Smooth muscle cell (in vitro differentiated cells): ENCODE results near the gene EPHA6. TPM values are rescaled to one million over a fixed set of nuclear protein-coding genes. Genes with fewer than 3 reads are reported as not detected.

Experiments used
- DNase-seq: peaks from one replicate; lab custom pipeline; 2025; ENCODE audit not compliant: unreplicated experiment; lab: John Stamatoyannopoulos, UW
- H2AFZ ChIP-seq: fragments of 200-600 bp; sonication (generic); 2 replicates; pipeline ENCODE4 v1.6.0; 2016; ENCODE audit warnings: antibody characterized with exemption, low read depth, mild to moderate bottlenecking
- H3F3A ChIP-seq: fragments of 200-600 bp; sonication (generic); 2 replicates; pipeline ENCODE4 v1.6.0; 2017; ENCODE audit warnings: antibody characterized with exemption, low read depth
- H3K27ac ChIP-seq: fragments of 200-600 bp; sonication (generic); 2 replicates; pipeline ENCODE4 v1.5.1; 2016; ENCODE audit warnings: low read depth, mild to moderate bottlenecking
- H3K27me3 ChIP-seq: fragments of 200-600 bp; sonication (generic); 2 replicates; pipeline ENCODE4 v1.6.1; 2016; ENCODE audit warnings: low read depth, mild to moderate bottlenecking
- H3K36me3 ChIP-seq: fragments of 200-600 bp; sonication (generic); 2 replicates; pipeline ENCODE4 v1.5.1; 2016; ENCODE audit warnings: low read depth
- H3K4me1 ChIP-seq: fragments of 200-600 bp; sonication (generic); 2 replicates; pipeline ENCODE4 v1.5.1; 2016; ENCODE audit warnings: low read depth
- H3K4me2 ChIP-seq: fragments of 200-600 bp; sonication (generic); 2 replicates; pipeline ENCODE4 v1.6.0; 2016; ENCODE audit warnings: mild to moderate bottlenecking
- H3K4me3 ChIP-seq: fragments of 200-600 bp; sonication (generic); 2 replicates; pipeline ENCODE4 v1.5.1; 2016; ENCODE audit warnings: mild to moderate bottlenecking
- H3K79me2 ChIP-seq: fragments of 200-600 bp; sonication (generic); 2 replicates; pipeline ENCODE4 v1.6.0; 2016; ENCODE audit warnings: low read depth, mild to moderate bottlenecking
- H3K9ac ChIP-seq: fragments of 200-600 bp; sonication (generic); 2 replicates; pipeline ENCODE4 v1.6.0; 2016; ENCODE audit warnings: low read depth
- H3K9me3 ChIP-seq: fragments of 200-600 bp; sonication (generic); replicated peaks from 2 replicates; pipeline ENCODE4 v1.5.1; 2016; ENCODE audit warnings: low read depth
- H4K20me1 ChIP-seq: fragments of 200-600 bp; sonication (generic); 2 replicates; pipeline ENCODE4 v1.6.0; 2016; ENCODE audit warnings: low read depth
- WGBS: methylation state at CpG from one replicate; pipeline ENCODE4 v1.1.7; 2016; ENCODE audit warnings: low lambda C conversion rate; 5-methylcytosine and 5-hydroxymethylcytosine counted together
- polyA plus RNA-seq: library from polyadenylated mRNA; unstranded; fragments of >200 nt; fragmentation: Nextera tagmentation; extraction: Ambion mirVana; gene quantifications from 2 replicates; pipeline ENCODE4 v1.2.1, GENCODE V29; 2016
- total RNA-seq: library from RNA; depleted of rRNA; stranded (reverse); fragments of >200 nt; gene quantifications from 2 replicates; pipeline ENCODE4 v1.2.3, GENCODE V29; 2014
- TF ChIP-seq, protein P1 (sequence below): fragments of 200-600 bp; sonication (generic); IDR thresholded peaks from 2 replicates; pipeline ENCODE4 v1.5.1; 2017; ENCODE audit warnings: borderline replicate concordance, mild to moderate bottlenecking, antibody characterized with exemption; ENCODE audit not compliant: insufficient read depth, poor library complexity, severe bottlenecking

EPHA6 gene
- total and polyA plus RNA-seq, 2 experiments from 2014 or later: 0.36 to 0.51 TPM

DNA sequence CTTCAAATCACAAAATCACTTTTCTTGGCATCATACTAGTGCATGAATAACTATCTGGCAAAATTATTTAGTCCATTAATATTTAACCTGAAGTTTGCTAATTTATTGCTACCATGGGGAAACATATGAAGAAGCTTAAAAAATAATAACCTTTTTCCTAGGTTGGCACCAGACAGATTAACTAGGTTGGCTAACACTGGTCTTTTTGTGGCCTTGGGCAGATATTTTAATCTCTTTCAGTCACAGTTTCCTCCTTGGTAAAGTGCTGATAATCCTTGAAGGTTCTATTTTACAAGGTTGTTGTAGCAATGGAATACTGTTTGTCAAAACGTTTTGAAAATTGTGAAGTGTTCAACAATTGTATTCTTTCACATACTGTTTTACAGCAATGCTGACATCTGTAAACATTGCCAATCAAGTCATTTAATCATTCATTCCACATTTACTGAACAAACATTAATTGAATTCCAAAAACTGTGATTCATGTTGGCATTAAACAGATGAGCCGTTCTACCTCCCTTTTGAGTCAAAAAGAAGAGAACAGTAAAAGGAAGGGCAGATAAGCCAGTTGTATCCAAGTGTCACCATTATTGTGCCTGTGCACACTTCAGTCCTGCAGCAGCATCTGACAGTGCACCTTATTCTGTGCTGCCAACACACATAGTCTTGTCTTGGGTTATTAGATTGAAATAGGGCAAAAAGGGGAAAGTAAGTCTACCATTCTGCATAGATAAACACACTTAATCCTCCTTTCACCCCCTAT lies 21.9 kb downstream of the EPHA6 start:
- no peaks in the 10 kb centered on the region for H3K36me3 ChIP-seq

GRCh38 chr3:96843505-96844203 lies 29.3 kb downstream of the EPHA6 start:
- Histone ChIP-seq H3K36me3 (no peaks in the 10 kb centered on the region), H3K9ac (no peak overlapping the region), H3K27me3 (no peaks in the 10 kb centered on the region), H3K4me3 (no peak overlapping the region), H3K27ac (no peak overlapping the region), H4K20me1 (no peaks in the 10 kb centered on the region), H3K4me2 (no peak overlapping the region), H2AFZ (no peak overlapping the region), H3K9me3 (no peaks in the 10 kb centered on the region), H3F3A (no peaks in the 10 kb centered on the region), H3K79me2 (no peaks in the 10 kb centered on the region), H3K4me1 (no peaks in the 10 kb centered on the region)
- WGBS: 71% methylated on average over 6 of the region's 6 CpGs
- DNase-seq: no peak
- TF ChIP-seq, protein P1, sequence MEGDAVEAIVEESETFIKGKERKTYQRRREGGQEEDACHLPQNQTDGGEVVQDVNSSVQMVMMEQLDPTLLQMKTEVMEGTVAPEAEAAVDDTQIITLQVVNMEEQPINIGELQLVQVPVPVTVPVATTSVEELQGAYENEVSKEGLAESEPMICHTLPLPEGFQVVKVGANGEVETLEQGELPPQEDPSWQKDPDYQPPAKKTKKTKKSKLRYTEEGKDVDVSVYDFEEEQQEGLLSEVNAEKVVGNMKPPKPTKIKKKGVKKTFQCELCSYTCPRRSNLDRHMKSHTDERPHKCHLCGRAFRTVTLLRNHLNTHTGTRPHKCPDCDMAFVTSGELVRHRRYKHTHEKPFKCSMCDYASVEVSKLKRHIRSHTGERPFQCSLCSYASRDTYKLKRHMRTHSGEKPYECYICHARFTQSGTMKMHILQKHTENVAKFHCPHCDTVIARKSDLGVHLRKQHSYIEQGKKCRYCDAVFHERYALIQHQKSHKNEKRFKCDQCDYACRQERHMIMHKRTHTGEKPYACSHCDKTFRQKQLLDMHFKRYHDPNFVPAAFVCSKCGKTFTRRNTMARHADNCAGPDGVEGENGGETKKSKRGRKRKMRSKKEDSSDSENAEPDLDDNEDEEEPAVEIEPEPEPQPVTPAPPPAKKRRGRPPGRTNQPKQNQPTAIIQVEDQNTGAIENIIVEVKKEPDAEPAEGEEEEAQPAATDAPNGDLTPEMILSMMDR: no peak

More for the DNA sequence above, 21.9 kb downstream of the EPHA6 start:
- DNase-seq: no peak
- no peak overlapping the region for H3K27ac ChIP-seq
- H3K9me3 ChIP-seq: no peaks in the 10 kb centered on the region
- TF ChIP-seq, protein P1: no peak
- H3K4me3 ChIP-seq: no peak overlapping the region
- no peaks in the 10 kb centered on the region for H4K20me1 ChIP-seq
- no peaks in the 10 kb centered on the region for H3K27me3 ChIP-seq
- WGBS: 76% methylated on average over 2 of the region's 2 CpGs
- H3K79me2 ChIP-seq: no peaks in the 10 kb centered on the region
- no peak overlapping the region for H2AFZ ChIP-seq
- no peak overlapping the region for H3K4me2 ChIP-seq
- H3F3A ChIP-seq: no peaks in the 10 kb centered on the region
- H3K4me1 ChIP-seq: no peaks in the 10 kb centered on the region
- no peak overlapping the region for H3K9ac ChIP-seq

GRCh38 chr3:96844204-96844514 lies 29.8 kb downstream of the EPHA6 start:
- no peaks in the 10 kb centered on the region for H3K4me1 ChIP-seq
- no peaks in the 10 kb centered on the region for H3K79me2 ChIP-seq
- H3K27me3 ChIP-seq: no peaks in the 10 kb centered on the region
- H2AFZ ChIP-seq: no peak overlapping the region
- H4K20me1 ChIP-seq: no peaks in the 10 kb centered on the region
- H3K4me2 ChIP-seq: no peak overlapping the region
- H3K4me3 ChIP-seq: no peak overlapping the region
- H3K27ac ChIP-seq: no peak overlapping the region
- no peak overlapping the region for H3K9ac ChIP-seq
- H3F3A ChIP-seq: no peaks in the 10 kb centered on the region
- no peaks in the 10 kb centered on the region for H3K9me3 ChIP-seq
- H3K36me3 ChIP-seq: no peaks in the 10 kb centered on the region
- TF ChIP-seq, protein P1: no peak
- DNase-seq: no peak
